Activated T-cell treated with anti-CD3 and anti-CD28 coated beads for 4 hours (primary cell): Measurements from ENCODE around the gene MSL2.
"Not testable (repeated sequence)": the region's sequence is repeated elsewhere in the genome, so short reads cannot be mapped to it uniquely, and the experiment has no call there.

ENCODE experiments used
- DNase-seq: peaks from one replicate; pipeline ENCODE4 v3.0.0-alpha.2; 2020

The MSL2 gene

GRCh38 chr3:136196064-136196400 is at the start of gene MSL2:
TSS of gene MSL2 (minus strand) at chr3:136196335. CDS start at chr3:136195113, 1,222 bp downstream.
- no peak for DNase-seq

GRCh38 chr3:136245691-136246090 is 49.6 kb upstream of the MSL2 start:
- DNase-seq = no peak

GRCh38 chr3:136239094-136239493 is 43.0 kb upstream of the MSL2 start:
- DNase-seq = no peak

GRCh38 chr3:136237961-136238649 is 42.0 kb upstream of the MSL2 start:
- no peak for DNase-seq

GRCh38 chr3:136237103-136237502 is 41.0 kb upstream of the MSL2 start:
- no peak for DNase-seq

- no peak for DNase-seq
These were observed 40.0 kb upstream of the MSL2 start for GRCh38 chr3:136236109-136236508.

GRCh38 chr3:136235545-136235944 is 39.4 kb upstream of the MSL2 start:
- DNase-seq = no peak

- DNase-seq = no peak
These were observed 36.3 kb upstream of the MSL2 start for GRCh38 chr3:136232413-136232812.

GRCh38 chr3:136222746-136223145 is 26.6 kb upstream of the MSL2 start:
- DNase-seq = not testable (repeated sequence)

- no peak for DNase-seq
These were observed 15.4 kb upstream of the MSL2 start for GRCh38 chr3:136211547-136211946.

GRCh38 chr3:136209921-136210320 is 13.8 kb upstream of the MSL2 start:
- no peak for DNase-seq

- no peak for DNase-seq
These were observed 11.5 kb upstream of the MSL2 start for GRCh38 chr3:136207489-136208115.

GRCh38 chr3:136199219-136199618 is 3.1 kb upstream of the MSL2 start:
- not testable (repeated sequence) for DNase-seq

- DNase-seq = not testable (repeated sequence)
These were observed 2.4 kb upstream of the MSL2 start for GRCh38 chr3:136198462-136199078.

GRCh38 chr3:136197159-136197793 is 1.1 kb upstream of the MSL2 start:
- DNase-seq = no peak

- peak; percentile 99 for DNase-seq
These were observed 445 bp upstream of the MSL2 start for GRCh38 chr3:136196401-136197158.

- DNase-seq = peak; percentile 49
These were observed 674 bp downstream of the MSL2 start for GRCh38 chr3:136195258-136196063.

- DNase-seq = peak; percentile 58
These were observed 1.5 kb downstream of the MSL2 start for GRCh38 chr3:136194409-136195257.

- DNase-seq = no peak
These were observed 2.7 kb downstream of the MSL2 start for GRCh38 chr3:136193278-136194054.

GRCh38 chr3:136192831-136193230 is 3.3 kb downstream of the MSL2 start:
- no peak for DNase-seq
